Suprapubic skin (tissue), 3 donors: ENCODE data around the gene ZNF732.
"Not testable (repeated sequence)": the region's sequence is repeated elsewhere in the genome, so short reads cannot be mapped to it uniquely, and the experiment has no call there.

Experiments
- CTCF ChIP-seq, 2 donors: fragments of 200-600 bp in 1 of 2; fragments of 450-650 bp in 1 of 2; sonication (generic) in 1 of 2; IDR thresholded peaks; one replicate each; pipeline ENCODE4 v1.5.1; 2016 to 2019; ENCODE audit warnings: antibody characterized with exemption in 2 of 2, mild to moderate bottlenecking in 1 of 2, moderate library complexity in 1 of 2
- POLR2AphosphoS5 ChIP-seq, 3 donors: sonication (generic); formaldehyde crosslinking; IDR thresholded peaks; one replicate each; pipeline ENCODE4 v1.6.1; 2017; ENCODE audit warnings: antibody characterized with exemption in 3 of 3

- not testable (repeated sequence) for TF ChIP-seq CTCF, POLR2AphosphoS5 (IDR thresholded peaks at IDR 0.05)
These were observed 758 bp downstream of the ZNF732 start for GRCh38 chr4:304516-304915.
